Ectodermal cell (in vitro differentiated cells): ENCODE results near the gene XYLT1.

ENCODE experiments used
- H3K27ac ChIP-seq: 2 replicates; pipeline ENCODE4 v1.7.0; 2013; ENCODE audit warnings: mild to moderate bottlenecking, low read depth, low read length; ENCODE audit not compliant: insufficient read depth, poor library complexity, severe bottlenecking
- H3K27me3 ChIP-seq: 2 replicates; pipeline ENCODE4 v1.7.0; 2013; ENCODE audit warnings: mild to moderate bottlenecking, low read length; ENCODE audit not compliant: insufficient read depth, control insufficient read depth, poor library complexity, severe bottlenecking
- H3K36me3 ChIP-seq: one replicate; pipeline ENCODE4 v1.7.0; 2013; ENCODE audit warnings: low read length; ENCODE audit not compliant: control insufficient read depth, insufficient read depth
- H3K4me1 ChIP-seq: one replicate; pipeline ENCODE4 v1.7.0; 2013; ENCODE audit warnings: low read length; ENCODE audit not compliant: control insufficient read depth, insufficient read depth
- H3K4me3 ChIP-seq: 2 replicates; pipeline ENCODE4 v1.7.0; 2013; ENCODE audit warnings: low read depth, low read length, control low read depth; ENCODE audit not compliant: insufficient read depth
- H3K9me3 ChIP-seq: 2 replicates; pipeline ENCODE4 v1.7.0; 2013; ENCODE audit warnings: mild to moderate bottlenecking, low read length, moderate library complexity; ENCODE audit not compliant: control insufficient read depth
- WGBS, 2 experiments: methylation state at CpG; one replicate each; pipeline ENCODE4 v1.1.7; 2013; ENCODE audit warnings: missing lambda C conversion rate in 2 of 2; 5-methylcytosine and 5-hydroxymethylcytosine counted together

Gene XYLT1

GRCh38 chr16:17353561-17353960 lies 117.2 kb downstream of the XYLT1 start:
- no peak overlapping the region for H3K4me3 ChIP-seq
- no peaks in the 10 kb centered on the region for H3K9me3 ChIP-seq
- H3K36me3 ChIP-seq: no peaks in the 10 kb centered on the region
- no peaks in the 10 kb centered on the region for H3K27me3 ChIP-seq
- H3K4me1 ChIP-seq: peaks cover 12% of the 10 kb centered on the region
- WGBS, 2 experiments: 64 to 71% methylated on average over 3 of the region's 3 CpGs
- H3K27ac ChIP-seq: no peak overlapping the region

GRCh38 chr16:17351441-17352035 lies 119.2 kb downstream of the XYLT1 start:
- H3K4me3 ChIP-seq: no peak overlapping the region
- no peaks in the 10 kb centered on the region for H3K9me3 ChIP-seq
- peaks cover 7% of the 10 kb centered on the region for H3K4me1 ChIP-seq
- no peaks in the 10 kb centered on the region for H3K36me3 ChIP-seq
- 89 to 93% methylated on average over 6 of the region's 6 CpGs for WGBS, 2 experiments
- no peak overlapping the region for H3K27ac ChIP-seq
- no peaks in the 10 kb centered on the region for H3K27me3 ChIP-seq

GRCh38 chr16:17350207-17350606 lies 120.6 kb downstream of the XYLT1 start:
- H3K27me3 ChIP-seq: no peaks in the 10 kb centered on the region
- no peak overlapping the region for H3K4me3 ChIP-seq
- H3K9me3 ChIP-seq: no peaks in the 10 kb centered on the region
- WGBS, 2 experiments: 95 to 97% methylated on average over 4 of the region's 4 CpGs
- H3K27ac ChIP-seq: no peak overlapping the region
- H3K36me3 ChIP-seq: no peaks in the 10 kb centered on the region
- peaks cover 7% of the 10 kb centered on the region for H3K4me1 ChIP-seq

GRCh38 chr16:17348826-17349225 lies 121.9 kb downstream of the XYLT1 start:
- Histone ChIP-seq H3K27me3 (no peaks in the 10 kb centered on the region), H3K4me1 (no peaks in the 10 kb centered on the region), H3K9me3 (no peaks in the 10 kb centered on the region), H3K27ac (no peak overlapping the region), H3K4me3 (no peak overlapping the region), H3K36me3 (no peaks in the 10 kb centered on the region)
- WGBS, 2 experiments: 92 to 93% methylated on average over 11 of the region's 11 CpGs

- Histone ChIP-seq H3K9me3 (no peaks in the 10 kb centered on the region), H3K36me3 (no peaks in the 10 kb centered on the region), H3K27me3 (no peaks in the 10 kb centered on the region), H3K27ac (no peak overlapping the region), H3K4me3 (no peak overlapping the region), H3K4me1 (no peaks in the 10 kb centered on the region)
- WGBS, 2 experiments: 95 to 97% methylated on average over 11 of the region's 11 CpGs
Observed at GRCh38 chr16:17348042-17348783, 122.5 kb downstream of the XYLT1 start.

- no peak overlapping the region for H3K4me3 ChIP-seq
- H3K9me3 ChIP-seq: no peaks in the 10 kb centered on the region
- 89 to 91% methylated on average over 5 of the region's 5 CpGs for WGBS, 2 experiments
Observed at GRCh38 chr16:17347624-17348023, 123.1 kb downstream of the XYLT1 start.

GRCh38 chr16:17346621-17347569 lies 123.9 kb downstream of the XYLT1 start:
- Histone ChIP-seq H3K4me1 (no peaks in the 10 kb centered on the region), H3K9me3 (no peaks in the 10 kb centered on the region), H3K27ac (no peak overlapping the region), H3K27me3 (no peaks in the 10 kb centered on the region), H3K36me3 (no peaks in the 10 kb centered on the region), H3K4me3 (no peak overlapping the region)
- 91 to 94% methylated on average over 11 to 12 of the region's 12 CpGs for WGBS, 2 experiments

More at GRCh38 chr16:17347624-17348023, 123.1 kb downstream of the XYLT1 start:
- Histone ChIP-seq H3K27me3 (no peaks in the 10 kb centered on the region), H3K27ac (no peak overlapping the region), H3K36me3 (no peaks in the 10 kb centered on the region), H3K4me1 (no peaks in the 10 kb centered on the region)

- H3K27ac ChIP-seq: no peak overlapping the region
- no peaks in the 10 kb centered on the region for H3K4me1 ChIP-seq
- no peaks in the 10 kb centered on the region for H3K9me3 ChIP-seq
- no peaks in the 10 kb centered on the region for H3K36me3 ChIP-seq
- WGBS, 2 experiments: 89 to 91% methylated on average over 5 of the region's 5 CpGs
- H3K27me3 ChIP-seq: no peaks in the 10 kb centered on the region
- H3K4me3 ChIP-seq: no peak overlapping the region
Observed at GRCh38 chr16:17345043-17345442, 125.7 kb downstream of the XYLT1 start.

GRCh38 chr16:17343728-17344127 lies 127.0 kb downstream of the XYLT1 start:
- 86 to 90% methylated on average over 8 of the region's 8 CpGs for WGBS, 2 experiments
- Histone ChIP-seq H3K4me1 (no peaks in the 10 kb centered on the region), H3K4me3 (no peak overlapping the region), H3K27ac (no peak overlapping the region), H3K27me3 (no peaks in the 10 kb centered on the region), H3K36me3 (no peaks in the 10 kb centered on the region), H3K9me3 (no peaks in the 10 kb centered on the region)

GRCh38 chr16:17343028-17343427 lies 127.7 kb downstream of the XYLT1 start:
- no peaks in the 10 kb centered on the region for H3K4me1 ChIP-seq
- no peaks in the 10 kb centered on the region for H3K27me3 ChIP-seq
- H3K36me3 ChIP-seq: no peaks in the 10 kb centered on the region
- 96 to 98% methylated on average over 10 of the region's 10 CpGs for WGBS, 2 experiments
- H3K9me3 ChIP-seq: no peaks in the 10 kb centered on the region
- no peak overlapping the region for H3K4me3 ChIP-seq
- H3K27ac ChIP-seq: no peak overlapping the region
